GM23338 (cell line): Measurements from ENCODE around the gene CCL27. TPM values are rescaled to one million over a fixed set of nuclear protein-coding genes. Genes with fewer than 3 reads are reported as not detected.

Experiments used
- ATAC-seq: fragments of 200-7000 bp; cut with Tn5 transposase; 3 replicates; pipeline ENCODE4 v1.9.1; 2020
- DNase-seq: peaks from one replicate; pipeline ENCODE4 v3.0.0-alpha.2; 2015; ENCODE audit warnings: low spot score
- H2AFZ ChIP-seq: fragments of 200-600 bp; sonication (generic); 2 replicates; pipeline ENCODE4 v1.8.0; 2016; ENCODE audit warnings: antibody characterized with exemption, mild to moderate bottlenecking, moderate library complexity
- H3F3A ChIP-seq: fragments of 200-600 bp; sonication (generic); replicated peaks from 2 replicates; pipeline ENCODE4 v1.8.0; 2017; ENCODE audit warnings: antibody characterized with exemption, mixed run types, low read depth
- H3K27ac ChIP-seq: fragments of 200-600 bp; sonication (generic); 2 replicates; pipeline ENCODE4 v1.6.1; 2016; ENCODE audit warnings: low read depth
- H3K27me3 ChIP-seq: fragments of 200-600 bp; sonication (generic); 2 replicates; pipeline ENCODE4 v1.8.0; 2016; ENCODE audit warnings: mild to moderate bottlenecking, mixed run types, moderate library complexity; ENCODE audit not compliant: insufficient read depth
- H3K36me3 ChIP-seq: fragments of 200-600 bp; sonication (generic); 2 replicates; pipeline ENCODE4 v1.8.0; 2016; ENCODE audit warnings: mild to moderate bottlenecking; ENCODE audit not compliant: insufficient read depth
- H3K4me1 ChIP-seq: fragments of 200-600 bp; sonication (generic); 2 replicates; pipeline ENCODE4 v1.8.0; 2016; ENCODE audit warnings: mild to moderate bottlenecking, moderate library complexity; ENCODE audit not compliant: insufficient read depth
- H3K4me2 ChIP-seq: fragments of 200-600 bp; sonication (generic); 2 replicates; pipeline ENCODE4 v1.7.1; 2017; ENCODE audit warnings: mixed run types
- H3K4me3 ChIP-seq: fragments of 200-600 bp; sonication (generic); 2 replicates; pipeline ENCODE4 v1.6.1; 2016; ENCODE audit warnings: mixed run types
- H3K79me2 ChIP-seq: fragments of 200-600 bp; sonication (generic); replicated peaks from 2 replicates; pipeline ENCODE4 v1.8.0; 2017; ENCODE audit warnings: mild to moderate bottlenecking; ENCODE audit not compliant: insufficient read depth
- H3K9me2 ChIP-seq: fragments of 200-600 bp; sonication (generic); 2 replicates; pipeline ENCODE4 v1.8.0; 2017; ENCODE audit not compliant: insufficient read depth
- H4K20me1 ChIP-seq: fragments of 200-600 bp; sonication (generic); replicated peaks from 2 replicates; pipeline ENCODE4 v1.8.0; 2017; ENCODE audit warnings: mild to moderate bottlenecking; ENCODE audit not compliant: insufficient read depth
- H3K27ac Mint-ChIP-seq: 2 replicates; pipeline ENCODE4 v1.8.0; 2020; ENCODE audit warnings: inconsistent platforms, mild to moderate bottlenecking, moderate library complexity, mixed read lengths
- H3K27me3 Mint-ChIP-seq: 3 replicates; pipeline ENCODE4 v1.8.0; 2022; ENCODE audit warnings: low read depth, mild to moderate bottlenecking, moderate library complexity, mixed read lengths, inconsistent platforms; ENCODE audit not compliant: insufficient read depth, poor library complexity
- H3K36me3 Mint-ChIP-seq: 3 replicates; pipeline ENCODE4 v1.8.0; 2021; ENCODE audit warnings: low read depth, mild to moderate bottlenecking, inconsistent platforms, moderate library complexity, mixed read lengths
- H3K4me1 Mint-ChIP-seq: 3 replicates; pipeline ENCODE4 v1.8.0; 2020; ENCODE audit warnings: mild to moderate bottlenecking, inconsistent platforms, mixed read lengths
- H3K4me3 Mint-ChIP-seq: 3 replicates; pipeline ENCODE4 v1.8.0; 2021; ENCODE audit warnings: moderate library complexity, mild to moderate bottlenecking, inconsistent platforms, mixed read lengths
- H3K9me3 Mint-ChIP-seq: 3 replicates; pipeline ENCODE4 v1.8.0; 2020; ENCODE audit warnings: moderate library complexity, mild to moderate bottlenecking, inconsistent platforms, mixed read lengths
- CREB1 ChIP-seq: fragments of 250-450 bp; sonication (Bioruptor Pico); IDR thresholded peaks from 2 replicates; pipeline ENCODE4 v1.5.0; 2020; ENCODE audit warnings: low read depth, mild to moderate bottlenecking, moderate library complexity
- ETS1 ChIP-seq: IDR thresholded peaks from 2 replicates; pipeline ENCODE4 v1.6.1; 2016; ENCODE audit warnings: antibody characterized with exemption
- EZH2phosphoT487 ChIP-seq: fragments of 200-600 bp; sonication (generic); IDR thresholded peaks from one replicate; pipeline ENCODE4 v1.8.1; 2018; ENCODE audit warnings: antibody characterized with exemption; ENCODE audit not compliant: unreplicated experiment
- JUNB ChIP-seq: IDR thresholded peaks from one replicate; pipeline ENCODE4 v1.6.1; 2016; ENCODE audit warnings: antibody characterized with exemption; ENCODE audit not compliant: unreplicated experiment
- NANOG ChIP-seq: IDR thresholded peaks from 2 replicates; pipeline ENCODE4 v1.6.1; 2016; ENCODE audit warnings: antibody characterized with exemption, borderline replicate concordance
- POLR2AphosphoS5 ChIP-seq: IDR thresholded peaks from 2 replicates; pipeline ENCODE4 v1.6.1; 2016; ENCODE audit warnings: antibody characterized with exemption, low read depth
- REST ChIP-seq: IDR thresholded peaks from one replicate; pipeline ENCODE4 v1.6.1; 2018; ENCODE audit warnings: antibody characterized with exemption; ENCODE audit not compliant: unreplicated experiment
- ZNF114 ChIP-seq: fragments of 250-450 bp; sonication (Bioruptor Pico); IDR thresholded peaks from 2 replicates; pipeline ENCODE4 v1.5.0; 2020; ENCODE audit warnings: mild to moderate bottlenecking, moderate library complexity
- ZNF331 ChIP-seq: fragments of 250-450 bp; sonication (Bioruptor Pico); IDR thresholded peaks from 2 replicates; pipeline ENCODE4 v1.5.0; 2020; ENCODE audit warnings: low read depth, mild to moderate bottlenecking, moderate library complexity
- ZNF462 ChIP-seq: fragments of 250-450 bp; sonication (Bioruptor Pico); IDR thresholded peaks from 2 replicates; pipeline ENCODE4 v1.5.0; 2020; ENCODE audit warnings: mild to moderate bottlenecking, moderate library complexity
- polyA plus RNA-seq: library from polyadenylated mRNA; unstranded; fragments of >200 nt; fragmentation: Nextera tagmentation; extraction: Ambion mirVana; gene quantifications from 2 replicates; pipeline ENCODE4 v1.2.1, GENCODE V29; 2016
- total RNA-seq: library from RNA; depleted of rRNA; stranded (reverse); fragments of >200 nt; shearing (Covaris generic); gene quantifications from 2 replicates; pipeline ENCODE4 v1.2.3, GENCODE V29; 2014

The CCL27 gene
- total and polyA plus RNA-seq, 2 experiments from 2014 or later, result not detected

- TF ChIP-seq NANOG (no peak), CREB1 (CRISPR knock-in tag) (no peak), JUNB (no peak), REST (no peak)
These were observed 29.5 kb upstream of the CCL27 start for GRCh38 chr9:34691936-34692315.

GRCh38 chr9:34690983-34691935 is 28.8 kb upstream of the CCL27 start, which contains the start of gene CCL19:
Gene CCL19, minus strand, starts transcription at chr9:34691276. Its CDS starts 137 bp downstream, at chr9:34691139.
- H3K9me2 ChIP-seq, result no peaks in the 10 kb centered on the region
- Mint-ChIP-seq H3K9me3 (no peaks in the 10 kb centered on the region), H3K27me3 (peaks cover 1% of the 10 kb centered on the region), H3K4me1 (peaks cover 18% of the 10 kb centered on the region), H3K36me3 (no peaks in the 10 kb centered on the region), H3K27ac (no peak within 1 kb of the TSS), H3K4me3 (no peak within 1 kb of the TSS)
- H3K27me3 ChIP-seq, result no peaks in the 10 kb centered on the region
- H3K27ac ChIP-seq, result no peak within 1 kb of the TSS
- H3K36me3 ChIP-seq, result no peaks in the 10 kb centered on the region
- H3K4me3 ChIP-seq, result no peak within 1 kb of the TSS
- H2AFZ ChIP-seq, result no peak within 1 kb of the TSS
- H3K4me2 ChIP-seq, result no peak within 1 kb of the TSS
- no peak for ATAC-seq
- peaks cover 10% of the 10 kb centered on the region for H3K4me1 ChIP-seq
- H4K20me1 ChIP-seq, result no peaks in the 10 kb centered on the region
- H3F3A ChIP-seq, result no peaks in the 10 kb centered on the region
- no peaks in the 10 kb centered on the region for H3K79me2 ChIP-seq
- DNase-seq, result no peak
- no peak for TF ChIP-seq EZH2phosphoT487
- no peak for TF ChIP-seq ETS1
- no peak for TF ChIP-seq ZNF462 (CRISPR knock-in tag)
- TF ChIP-seq CREB1 (CRISPR knock-in tag), result no peak
- TF ChIP-seq NANOG, result no peak
- TF ChIP-seq POLR2AphosphoS5, result no peak
- TF ChIP-seq ZNF331 (CRISPR knock-in tag), result no peak
- no peak for TF ChIP-seq ZNF114 (CRISPR knock-in tag)

More at GRCh38 chr9:34691936-34692315, 29.5 kb upstream of the CCL27 start:
- H4K20me1 ChIP-seq, result no peaks in the 10 kb centered on the region
- DNase-seq (no peak), ATAC-seq (no peak)
- no peaks in the 10 kb centered on the region for H3K9me2 ChIP-seq
- H3F3A ChIP-seq, result no peaks in the 10 kb centered on the region
- H3K4me1 Mint-ChIP-seq, result peaks cover 14% of the 10 kb centered on the region
- H3K79me2 ChIP-seq, result no peaks in the 10 kb centered on the region
- H3K36me3 ChIP-seq, result no peaks in the 10 kb centered on the region
- H3K27ac Mint-ChIP-seq, result no peak overlapping the region
- no peaks in the 10 kb centered on the region for H3K36me3 Mint-ChIP-seq
- no peaks in the 10 kb centered on the region for H3K9me3 Mint-ChIP-seq
- H3K27me3 Mint-ChIP-seq, result peaks cover 1% of the 10 kb centered on the region
- H3K4me2 ChIP-seq, result no peak overlapping the region
- no peak overlapping the region for H3K4me3 ChIP-seq
- H2AFZ ChIP-seq, result no peak overlapping the region
- no peak overlapping the region for H3K4me3 Mint-ChIP-seq
- no peak overlapping the region for H3K27ac ChIP-seq
- H3K27me3 ChIP-seq, result no peaks in the 10 kb centered on the region
- H3K4me1 ChIP-seq, result peaks cover 7% of the 10 kb centered on the region
